ENCODE results near the gene LST1.

DNA sequence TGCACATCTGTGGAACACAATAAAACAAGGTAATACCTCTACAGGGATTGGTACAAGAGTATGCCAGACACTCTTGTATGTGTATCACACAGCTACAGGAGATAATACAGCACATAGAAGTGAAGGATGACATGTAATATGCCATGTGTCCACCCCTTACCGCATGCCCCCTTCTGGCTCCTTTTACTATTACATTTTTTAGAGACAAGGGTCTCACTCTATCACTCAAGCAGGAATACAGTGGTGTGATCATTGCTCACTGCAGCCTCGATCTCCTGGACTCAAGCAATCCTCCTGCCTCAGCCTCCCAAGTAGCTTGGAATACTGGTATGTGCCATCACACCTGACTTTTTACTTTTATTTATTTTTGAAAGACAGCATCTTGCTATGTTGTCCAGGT is 10.9 kb downstream of the LST1 start:
- TF ChIP-seq EZH2 (IDR thresholded peaks at IDR 0.05; ENCODE audit: borderline replicate concordance, low read depth, low read length, poor library complexity, severe bottlenecking) = no peak
- TF ChIP-seq, protein P1, sequence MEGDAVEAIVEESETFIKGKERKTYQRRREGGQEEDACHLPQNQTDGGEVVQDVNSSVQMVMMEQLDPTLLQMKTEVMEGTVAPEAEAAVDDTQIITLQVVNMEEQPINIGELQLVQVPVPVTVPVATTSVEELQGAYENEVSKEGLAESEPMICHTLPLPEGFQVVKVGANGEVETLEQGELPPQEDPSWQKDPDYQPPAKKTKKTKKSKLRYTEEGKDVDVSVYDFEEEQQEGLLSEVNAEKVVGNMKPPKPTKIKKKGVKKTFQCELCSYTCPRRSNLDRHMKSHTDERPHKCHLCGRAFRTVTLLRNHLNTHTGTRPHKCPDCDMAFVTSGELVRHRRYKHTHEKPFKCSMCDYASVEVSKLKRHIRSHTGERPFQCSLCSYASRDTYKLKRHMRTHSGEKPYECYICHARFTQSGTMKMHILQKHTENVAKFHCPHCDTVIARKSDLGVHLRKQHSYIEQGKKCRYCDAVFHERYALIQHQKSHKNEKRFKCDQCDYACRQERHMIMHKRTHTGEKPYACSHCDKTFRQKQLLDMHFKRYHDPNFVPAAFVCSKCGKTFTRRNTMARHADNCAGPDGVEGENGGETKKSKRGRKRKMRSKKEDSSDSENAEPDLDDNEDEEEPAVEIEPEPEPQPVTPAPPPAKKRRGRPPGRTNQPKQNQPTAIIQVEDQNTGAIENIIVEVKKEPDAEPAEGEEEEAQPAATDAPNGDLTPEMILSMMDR (conservative IDR thresholded peaks at IDR 0.05; ENCODE audit: low read depth, low read length) = peak; percentile 57

Measured in A673 (cell line).